Measurements from ENCODE around the gene BMPER. TPM values are rescaled to one million over a fixed set of nuclear protein-coding genes. Genes with fewer than 3 reads are reported as not detected.

BMPER gene
- polyA plus RNA-seq, 1 of the 3 experiments (the other 2 are of a cell fraction): 20.0 TPM

GRCh38 chr7:34157137-34157536 is 251.8 kb downstream of the BMPER start:
- Histone ChIP-seq H3K4me2 (no peak overlapping the region), H3K9ac (no peak overlapping the region), H3K36me3 (replicated peaks in 1 of 2; ENCODE audit: control insufficient read depth in 1 of 2, insufficient read depth in 2 of 2, low read length in 1 of 2) (no peaks in the 10 kb centered on the region), H3F3A (replicated peaks; ENCODE audit: insufficient read depth) (peaks cover 26% of the 10 kb centered on the region), H4K20me1 (ENCODE audit: insufficient read depth) (no peaks in the 10 kb centered on the region), H3K4me1 (ENCODE audit: control insufficient read depth in 1 of 2, insufficient read depth in 2 of 2, low read depth in 1 of 2, low read length in 1 of 2) (peaks cover 0 to 53% of the 10 kb centered on the region in 2 experiments; a peak in 3 of 4 replicates), H3K9me2 (no peaks in the 10 kb centered on the region), H3K4me3 (ENCODE audit: low read depth in 2 of 2, low read length in 1 of 2) (no peak overlapping the region), H2AFZ (ENCODE audit: low read depth) (no peak overlapping the region), H3K27me3 (ENCODE audit: insufficient read depth) (no peaks in the 10 kb centered on the region), H3K79me2 (ENCODE audit: insufficient read depth) (no peaks in the 10 kb centered on the region), H3K27ac (ENCODE audit: low read depth in 2 of 2, low read length in 1 of 2) (no peak overlapping the region), H3K9me3 (no peaks in the 10 kb centered on the region)
- TF ChIP-seq PBX3 (IDR thresholded peaks at IDR 0.05): no peak
- TF ChIP-seq, protein P1, sequence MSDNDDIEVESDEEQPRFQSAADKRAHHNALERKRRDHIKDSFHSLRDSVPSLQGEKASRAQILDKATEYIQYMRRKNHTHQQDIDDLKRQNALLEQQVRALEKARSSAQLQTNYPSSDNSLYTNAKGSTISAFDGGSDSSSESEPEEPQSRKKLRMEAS (IDR thresholded peaks at IDR 0.05; ENCODE audit: low read depth): no peak
- no peak for TF ChIP-seq GABPA (IDR thresholded peaks at IDR 0.05; ENCODE audit: low read depth)
- TF ChIP-seq RXRA (IDR thresholded peaks at IDR 0.05; ENCODE audit: borderline replicate concordance, low read depth): no peak
- TF ChIP-seq NFIC (IDR thresholded peaks at IDR 0.05; ENCODE audit: borderline replicate concordance): no peak
- no peak for TF ChIP-seq CHD2 (IDR thresholded peaks at IDR 0.05; ENCODE audit: low read length, partially characterized antibody)
- TF ChIP-seq EP300 (IDR thresholded peaks at IDR 0.05; ENCODE audit: borderline replicate concordance in 1 of 2, low read depth in 1 of 2, low read length in 1 of 2): no peak
- no peak for TF ChIP-seq FOXM1 (IDR thresholded peaks at IDR 0.05; ENCODE audit: low read depth)
- TF ChIP-seq SIN3A (IDR thresholded peaks at IDR 0.05; ENCODE audit: borderline replicate concordance, low read depth, low read length): no peak
- no peak for TF ChIP-seq FOXJ3 (CRISPR knock-in tag; IDR thresholded peaks at IDR 0.05)
- TF ChIP-seq ELF1 (IDR thresholded peaks at IDR 0.05): no peak
- no peak for TF ChIP-seq YY1 (IDR thresholded peaks at IDR 0.05; ENCODE audit: low read depth)
- no peak for TF ChIP-seq IRF3 (IDR thresholded peaks at IDR 0.05; ENCODE audit: low read depth, low read length)
- TF ChIP-seq TEAD4 (IDR thresholded peaks at IDR 0.05; ENCODE audit: borderline replicate concordance, insufficient read depth): no peak
- no peak for TF ChIP-seq RCOR1 (IDR thresholded peaks at IDR 0.05; ENCODE audit: low read length)
- no peak for TF ChIP-seq REST (IDR thresholded peaks at IDR 0.05; ENCODE audit: low read depth, low read length)
- TF ChIP-seq USF2 (IDR thresholded peaks at IDR 0.05; ENCODE audit: borderline replicate concordance, low read depth, low read length): no peak
- TF ChIP-seq GATA2 (CRISPR knock-in tag; IDR thresholded peaks at IDR 0.05): no peak
- ChIA-PET POLR2A (no interaction called here), CTCF (interaction anchor here (1.1 to 1.6 kb wide), 3 partner anchors 9 to 69 kb away, joined by 3 to 9 read pairs (median 4); no protein-coding TSS in a partner anchor)
- DNase-seq: no peak
- 44% methylated on average over 2 of the region's 2 CpGs for WGBS (ENCODE audit: low lambda C conversion rate)
